Astrocyte of the hippocampus (primary cell): ENCODE data around the gene KCNJ9.

Source experiments
- DNase-seq: peaks from one replicate; pipeline ENCODE4 v3.0.0; 2011; ENCODE audit warnings: low read depth, low spot score

KCNJ9 gene

GRCh38 chr1:160066829-160067745 is 14.3 kb upstream of the KCNJ9 start:
- DNase-seq: no peak

- DNase-seq: no peak
Measured at GRCh38 chr1:160068225-160068624, 13.1 kb upstream of the KCNJ9 start.

GRCh38 chr1:160069460-160070231 is 11.7 kb upstream of the KCNJ9 start, which contains the start of gene KCNJ10:
TSS of gene KCNJ10 (minus strand) at chr1:160070160. CDS start at chr1:160042532, 27,628 bp downstream.
- DNase-seq: no peak

- peak; percentile 83 for DNase-seq
Measured at GRCh38 chr1:160070243-160071163, 10.8 kb upstream of the KCNJ9 start.

GRCh38 chr1:160071289-160071688 is 10.0 kb upstream of the KCNJ9 start:
- DNase-seq: no peak

- no peak for DNase-seq
Measured at GRCh38 chr1:160074865-160075264, 6.5 kb upstream of the KCNJ9 start.

GRCh38 chr1:160075836-160076235 is 5.5 kb upstream of the KCNJ9 start:
- no peak for DNase-seq

GRCh38 chr1:160076295-160076694 is 5.0 kb upstream of the KCNJ9 start:
- peak; percentile 45 for DNase-seq

- no peak for DNase-seq
Measured at GRCh38 chr1:160077486-160077885, 3.9 kb upstream of the KCNJ9 start.

GRCh38 chr1:160078512-160079195 is 2.7 kb upstream of the KCNJ9 start:
- peak; percentile 45 for DNase-seq

GRCh38 chr1:160079448-160079847 is 1.9 kb upstream of the KCNJ9 start:
- no peak for DNase-seq

- no peak for DNase-seq
Measured at GRCh38 chr1:160080381-160081100, 797 bp upstream of the KCNJ9 start.

- DNase-seq: no peak
Measured at GRCh38 chr1:160082487-160082886, 1.1 kb downstream of the KCNJ9 start.

- DNase-seq: no peak
Measured at GRCh38 chr1:160082926-160083325, 1.6 kb downstream of the KCNJ9 start.

GRCh38 chr1:160083968-160084770 is 2.8 kb downstream of the KCNJ9 start:
- DNase-seq: peak; percentile 71

- DNase-seq: no peak
Measured at GRCh38 chr1:160084771-160085321, 3.5 kb downstream of the KCNJ9 start.

- DNase-seq: peak; percentile 87
Measured at GRCh38 chr1:160085686-160086455, 4.5 kb downstream of the KCNJ9 start.

- DNase-seq: no peak
Measured at GRCh38 chr1:160086456-160086892, 5.1 kb downstream of the KCNJ9 start.
